Bone marrow (tissue), 2 donors: ENCODE results near the gene HSFX1.

Experiments
- DNase-seq, 2 donors: peaks; one replicate each; lab custom pipeline; 2025; lab: John Stamatoyannopoulos, UW

Gene HSFX1

DNA sequence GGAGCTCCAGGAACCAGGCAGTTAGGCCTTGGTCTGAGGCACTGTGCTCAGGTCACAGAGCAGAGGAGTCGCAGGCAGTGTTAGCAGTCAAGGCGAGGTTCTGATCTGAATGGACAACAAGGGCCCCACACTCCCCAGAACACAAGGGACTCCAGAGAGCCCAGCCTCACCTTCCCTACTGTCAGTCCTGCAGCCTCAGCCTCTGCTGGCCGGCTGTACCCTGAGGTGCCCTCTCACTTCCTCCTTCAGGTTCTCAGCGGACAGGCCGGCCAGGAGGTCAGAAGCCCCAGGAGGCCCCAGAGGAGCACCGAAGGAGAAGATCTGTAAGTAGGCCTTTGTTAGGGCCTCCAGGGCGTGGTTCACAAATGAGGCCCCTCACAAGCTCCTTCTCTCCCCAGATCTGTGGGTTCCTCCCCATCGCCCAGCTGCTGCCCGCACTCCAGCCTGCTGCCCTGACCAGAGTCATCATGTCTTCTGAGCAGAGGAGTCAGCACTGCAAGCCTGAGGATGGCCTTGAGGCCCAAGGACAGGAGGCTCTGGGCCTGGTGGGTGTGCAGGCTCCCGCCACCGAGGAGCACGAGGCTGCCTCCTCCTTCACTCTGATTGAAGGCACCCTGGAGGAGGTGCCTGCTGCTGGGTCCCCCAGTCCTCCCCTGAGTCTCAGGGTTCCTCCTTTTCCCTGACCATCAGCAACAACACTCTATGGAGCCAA, 34.0 kb downstream of the HSFX1 start:
- no peak for DNase-seq

GRCh38 chrX:149818652-149819051, 44.8 kb downstream of the HSFX1 start:
- no peak for DNase-seq

DNA sequence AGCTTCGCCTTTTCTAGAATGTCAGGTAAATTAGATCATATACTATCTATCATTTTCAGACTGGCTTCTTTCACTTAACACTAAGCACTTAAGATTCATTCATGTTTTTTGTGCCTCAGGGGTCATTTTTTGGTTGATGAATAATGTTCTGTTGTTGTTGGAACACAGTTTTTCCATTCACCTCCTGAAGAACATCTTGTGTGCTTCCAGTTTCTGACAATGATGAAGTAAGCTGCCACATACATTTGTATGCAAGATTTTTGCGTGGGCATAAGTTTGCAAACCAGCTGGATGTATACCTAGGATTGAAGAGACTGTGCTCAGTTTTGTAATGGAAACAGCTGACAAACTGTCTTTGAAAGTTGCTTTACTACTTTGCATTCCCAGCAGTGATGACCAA, 45.5 kb downstream of the HSFX1 start:
- DNase-seq, result no peak

GRCh38 chrX:149825424-149825823, 51.6 kb downstream of the HSFX1 start:
- no peak for DNase-seq
